Stomach smooth muscle (tissue), 2 donors: ENCODE measurements around the gene OTUD5.

Source experiments
- H3K27ac ChIP-seq: one replicate; pipeline ENCODE4 v1.7.0; 2013; ENCODE audit warnings: mild to moderate bottlenecking, low read length, inconsistent platforms
- H3K27me3 ChIP-seq, 2 donors: one replicate each; pipeline ENCODE4 v1.7.0; 2013; ENCODE audit warnings: low read length in 2 of 2; ENCODE audit not compliant: insufficient read depth in 2 of 2, control insufficient read depth in 1 of 2
- H3K36me3 ChIP-seq, 2 donors: one replicate each; pipeline ENCODE4 v1.7.0; 2013; ENCODE audit warnings: low read length in 2 of 2; ENCODE audit not compliant: control insufficient read depth in 2 of 2, insufficient read depth in 2 of 2
- H3K4me1 ChIP-seq: one replicate; pipeline ENCODE4 v1.7.0; 2013; ENCODE audit warnings: low read length; ENCODE audit not compliant: control insufficient read depth, insufficient read depth
- H3K4me3 ChIP-seq, 2 donors: one replicate each; pipeline ENCODE4 v1.7.0; 2013; ENCODE audit warnings: low read length in 2 of 2
- H3K9ac ChIP-seq, 2 donors: one replicate each; pipeline ENCODE4 v1.7.0; 2013; ENCODE audit warnings: low read length in 2 of 2, mild to moderate bottlenecking in 1 of 2
- H3K9me3 ChIP-seq, 2 donors: one replicate each; pipeline ENCODE4 v1.7.0; 2013; ENCODE audit warnings: low read length in 2 of 2; ENCODE audit not compliant: control insufficient read depth in 2 of 2
- donor health status: healthy.
- donor health status: Pancreatic carcinoma.

OTUD5 gene

DNA sequence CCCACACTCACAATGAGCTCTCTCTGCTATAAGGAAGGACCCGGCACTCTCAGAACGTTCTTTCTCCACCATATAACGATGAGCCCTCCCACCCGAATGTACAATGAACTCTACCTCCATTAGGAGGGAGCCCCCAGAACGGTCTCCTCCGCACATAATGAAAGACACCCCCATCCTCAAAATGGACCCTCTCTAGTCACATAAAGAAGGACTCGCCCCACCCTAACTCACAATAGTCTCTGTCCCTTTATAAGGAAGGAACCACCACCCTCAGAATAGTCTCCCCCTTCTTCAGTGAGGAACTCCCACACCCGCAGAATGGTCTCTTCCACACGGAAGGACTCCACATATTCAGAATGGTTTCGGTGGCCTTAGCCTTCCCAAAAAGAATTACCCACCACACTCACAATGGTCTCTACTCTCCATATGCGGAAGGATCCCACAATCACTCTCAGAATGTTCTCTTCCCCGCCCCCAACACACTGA lies 46.4 kb downstream of the OTUD5 start:
- peaks cover 0 to 5% of the 10 kb centered on the region in 2 donors for H3K27me3 ChIP-seq
- peaks cover 8% of the 10 kb centered on the region for H3K4me1 ChIP-seq
- H3K9me3 ChIP-seq = no peaks in the 10 kb centered on the region
- H3K36me3 ChIP-seq = peaks cover 0 to 7% of the 10 kb centered on the region in 2 donors
- peak overlapping the region; percentile 58 for H3K27ac ChIP-seq
- H3K9ac ChIP-seq = peak overlapping the region; percentile 71 to 74
- peak overlapping the region; percentile 76 to 85 for H3K4me3 ChIP-seq

GRCh38 chrX:48909703-48910294 lies 47.6 kb downstream of the OTUD5 start:
- H3K27me3 ChIP-seq = peaks cover 0 to 5% of the 10 kb centered on the region in 2 donors
- no peak overlapping the region for H3K9ac ChIP-seq
- no peak overlapping the region for H3K27ac ChIP-seq
- peaks cover 8% of the 10 kb centered on the region for H3K4me1 ChIP-seq
- no peaks in the 10 kb centered on the region for H3K9me3 ChIP-seq
- no peak overlapping the region for H3K4me3 ChIP-seq
- peaks cover 0 to 7% of the 10 kb centered on the region in 2 donors for H3K36me3 ChIP-seq

- Histone ChIP-seq H3K36me3 (peaks cover 0 to 5% of the 10 kb centered on the region in 2 donors), H3K9ac (no peak overlapping the region), H3K27ac (no peak overlapping the region), H3K4me1 (peaks cover 8% of the 10 kb centered on the region), H3K27me3 (peaks cover 0 to 4% of the 10 kb centered on the region in 2 donors), H3K9me3 (no peaks in the 10 kb centered on the region), H3K4me3 (no peak overlapping the region)
Measured at GRCh38 chrX:48908600-48908999, 48.8 kb downstream of the OTUD5 start.

DNA sequence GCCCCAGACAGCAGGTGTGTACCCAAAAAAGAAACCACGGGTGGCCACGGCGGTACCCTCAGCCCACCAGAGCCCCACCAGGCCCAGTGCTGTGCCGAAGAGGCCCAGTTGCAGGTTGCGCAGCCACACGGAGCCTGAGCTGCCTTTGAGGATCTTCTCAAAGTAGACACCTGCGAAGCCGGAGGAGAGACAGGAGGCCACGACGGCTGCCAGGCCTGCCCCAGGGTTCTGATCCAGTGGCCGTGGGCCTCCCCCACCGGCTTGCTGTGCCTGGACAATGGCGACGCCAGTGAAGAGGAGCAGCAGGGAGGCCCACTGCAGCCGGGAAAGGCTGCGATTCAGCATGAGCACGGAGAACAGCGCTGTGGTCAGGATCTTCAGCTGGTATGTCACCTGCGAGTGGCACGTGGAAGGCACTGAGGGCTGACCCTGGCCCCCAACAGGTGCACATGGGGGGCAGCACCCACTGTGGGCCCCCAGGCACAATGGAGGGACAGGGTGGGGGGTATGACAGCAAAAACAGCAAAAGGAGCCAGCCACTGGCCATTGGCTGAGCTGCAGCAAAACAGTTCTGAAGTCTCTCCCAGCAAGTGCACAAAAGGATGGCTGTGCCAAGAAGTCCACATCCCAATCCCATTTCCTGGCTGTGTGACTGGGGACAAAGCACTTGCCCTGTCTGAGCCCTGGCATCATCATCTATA lies 52.2 kb downstream of the OTUD5 start:
- H3K9me3 ChIP-seq = no peaks in the 10 kb centered on the region
- peaks cover 5 to 19% of the 10 kb centered on the region in 2 donors for H3K36me3 ChIP-seq

GRCh38 chrX:48904626-48905025 lies 52.8 kb downstream of the OTUD5 start:
- peaks cover 0 to 2% of the 10 kb centered on the region in 2 donors for H3K27me3 ChIP-seq
- H3K4me3 ChIP-seq = no peak overlapping the region
- no peaks in the 10 kb centered on the region for H3K4me1 ChIP-seq
- peaks cover 6 to 19% of the 10 kb centered on the region in 2 donors for H3K36me3 ChIP-seq
- no peak overlapping the region for H3K9ac ChIP-seq
- H3K9me3 ChIP-seq = no peaks in the 10 kb centered on the region
- no peak overlapping the region for H3K27ac ChIP-seq

More for the DNA sequence above, 52.2 kb downstream of the OTUD5 start:
- Histone ChIP-seq H3K4me3 (no peak overlapping the region), H3K27me3 (peaks cover 0 to 4% of the 10 kb centered on the region in 2 donors), H3K4me1 (no peaks in the 10 kb centered on the region), H3K9ac (no peak overlapping the region), H3K27ac (no peak overlapping the region)

- H3K9ac ChIP-seq = no peak overlapping the region
- H3K4me1 ChIP-seq = no peaks in the 10 kb centered on the region
- no peaks in the 10 kb centered on the region for H3K9me3 ChIP-seq
- H3K4me3 ChIP-seq = no peak overlapping the region
- H3K27me3 ChIP-seq = no peaks in the 10 kb centered on the region
- no peak overlapping the region for H3K27ac ChIP-seq
- H3K36me3 ChIP-seq = peaks cover 8 to 19% of the 10 kb centered on the region in 2 donors
Measured at GRCh38 chrX:48904180-48904579, 53.2 kb downstream of the OTUD5 start.

DNA sequence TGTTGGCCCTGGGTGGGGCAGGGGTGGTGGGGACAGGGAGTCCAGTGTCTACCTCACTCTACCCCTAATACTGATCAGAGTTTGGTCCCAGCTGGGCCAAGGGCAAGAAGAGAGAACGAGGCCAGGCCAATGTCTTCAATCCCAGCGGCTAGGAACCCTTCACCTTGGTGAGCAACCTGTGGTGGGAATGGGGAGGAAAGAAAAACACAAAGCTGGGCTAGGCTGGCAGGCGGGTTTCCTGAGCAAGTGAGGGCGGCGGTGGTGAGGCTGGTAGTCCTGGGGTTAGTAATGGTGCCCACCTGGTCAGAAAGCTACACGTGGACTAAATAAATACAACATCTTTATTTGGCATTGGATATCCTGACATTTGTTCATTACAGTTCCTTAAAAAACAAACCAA lies 54.1 kb downstream of the OTUD5 start:
- Histone ChIP-seq H3K36me3 (peaks cover 8 to 16% of the 10 kb centered on the region in 2 donors), H3K27me3 (no peaks in the 10 kb centered on the region)

GRCh38 chrX:48902776-48903175 lies 54.6 kb downstream of the OTUD5 start:
- Histone ChIP-seq H3K9ac (no peak overlapping the region), H3K36me3 (peaks cover 8 to 16% of the 10 kb centered on the region in 2 donors), H3K27me3 (no peaks in the 10 kb centered on the region)

More for the DNA sequence above, 54.1 kb downstream of the OTUD5 start:
- H3K4me1 ChIP-seq = peaks cover 2% of the 10 kb centered on the region
- no peaks in the 10 kb centered on the region for H3K9me3 ChIP-seq
- H3K4me3 ChIP-seq = no peak overlapping the region
- H3K9ac ChIP-seq = no peak overlapping the region
- H3K27ac ChIP-seq = no peak overlapping the region

DNA sequence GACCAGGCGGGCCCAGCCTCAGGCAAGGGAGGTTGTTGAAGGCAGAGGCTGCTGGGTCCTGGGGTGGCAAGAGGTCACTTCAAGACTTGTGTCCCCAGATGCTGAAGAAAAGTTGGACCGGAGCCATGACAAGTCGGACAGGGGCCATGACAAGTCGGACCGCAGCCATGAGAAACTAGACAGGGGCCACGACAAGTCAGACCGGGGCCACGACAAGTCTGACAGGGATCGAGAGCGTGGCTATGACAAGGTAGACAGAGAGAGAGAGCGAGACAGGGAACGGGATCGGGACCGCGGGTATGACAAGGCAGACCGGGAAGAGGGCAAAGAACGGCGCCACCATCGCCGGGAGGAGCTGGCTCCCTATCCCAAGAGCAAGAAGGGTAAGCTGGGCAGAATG lies 55.3 kb downstream of the OTUD5 start:
- peaks cover 8 to 16% of the 10 kb centered on the region in 2 donors for H3K36me3 ChIP-seq
- no peak overlapping the region for H3K9ac ChIP-seq

More at GRCh38 chrX:48902776-48903175, 54.6 kb downstream of the OTUD5 start:
- Histone ChIP-seq H3K4me3 (no peak overlapping the region), H3K27ac (no peak overlapping the region), H3K9me3 (no peaks in the 10 kb centered on the region), H3K4me1 (peaks cover 4% of the 10 kb centered on the region)

GRCh38 chrX:48901069-48901468 lies 56.3 kb downstream of the OTUD5 start:
- Histone ChIP-seq H3K9ac (no peak overlapping the region), H3K27me3 (no peaks in the 10 kb centered on the region), H3K36me3 (peaks cover 8 to 16% of the 10 kb centered on the region in 2 donors), H3K4me1 (peaks cover 12% of the 10 kb centered on the region), H3K9me3 (no peaks in the 10 kb centered on the region), H3K4me3 (no peak overlapping the region), H3K27ac (no peak overlapping the region)

More for the DNA sequence above, 55.3 kb downstream of the OTUD5 start:
- H3K4me1 ChIP-seq = peaks cover 4% of the 10 kb centered on the region
- no peaks in the 10 kb centered on the region for H3K27me3 ChIP-seq
- no peaks in the 10 kb centered on the region for H3K9me3 ChIP-seq
- no peak overlapping the region for H3K4me3 ChIP-seq
- no peak overlapping the region for H3K27ac ChIP-seq

DNA sequence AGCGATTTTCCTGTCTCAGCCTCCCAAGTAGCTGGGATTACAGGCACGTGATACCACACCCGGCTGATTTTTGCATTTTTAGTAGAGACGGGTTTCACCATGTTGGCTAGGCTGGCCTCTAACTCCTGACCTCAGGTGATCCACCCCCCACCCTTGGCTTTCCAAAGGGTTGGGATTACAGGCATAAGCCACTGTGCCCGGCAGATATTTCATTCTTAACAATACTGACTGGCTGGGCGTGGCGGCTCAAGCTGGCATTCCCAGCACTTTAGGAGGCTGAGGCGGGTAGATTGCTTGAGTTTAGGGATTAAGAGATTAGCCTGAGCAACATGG lies 58.4 kb downstream of the OTUD5 start:
- peaks cover 8 to 20% of the 10 kb centered on the region in 2 donors for H3K36me3 ChIP-seq
- H3K27ac ChIP-seq = no peak overlapping the region
- no peak overlapping the region for H3K9ac ChIP-seq
- H3K4me3 ChIP-seq = no peak overlapping the region
- H3K4me1 ChIP-seq = peaks cover 12% of the 10 kb centered on the region
- no peaks in the 10 kb centered on the region for H3K9me3 ChIP-seq
- H3K27me3 ChIP-seq = peaks cover 0 to 2% of the 10 kb centered on the region in 2 donors
